Measurements from ENCODE around the gene CCDC83.

The CCDC83 gene

GRCh38 chr11:85947431-85948272 lies 92.5 kb downstream of the CCDC83 start:
- Histone ChIP-seq H3K36me3 (no peaks in the 10 kb centered on the region), H3K9me3 (no peaks in the 10 kb centered on the region), H3K27me3 (no peaks in the 10 kb centered on the region), H3K4me1 (no peaks in the 10 kb centered on the region), H3K4me3 (ENCODE audit: low read depth, low read length) (no peak overlapping the region)
- TF ChIP-seq CTCF (IDR thresholded peaks at IDR 0.05; ENCODE audit: low read depth, low read length): no peak
- no peak for DNase-seq

- no peaks in the 10 kb centered on the region for H3K4me1 ChIP-seq
- no peak for TF ChIP-seq CTCF (IDR thresholded peaks at IDR 0.05; ENCODE audit: low read depth, low read length)
- H3K4me3 ChIP-seq (ENCODE audit: low read depth, low read length): no peak overlapping the region
- no peak for DNase-seq
- H3K36me3 ChIP-seq: no peaks in the 10 kb centered on the region
- no peaks in the 10 kb centered on the region for H3K9me3 ChIP-seq
- H3K27me3 ChIP-seq: no peaks in the 10 kb centered on the region
Measured at GRCh38 chr11:85948884-85949283, 93.7 kb downstream of the CCDC83 start.

- H3K9me3 ChIP-seq: no peaks in the 10 kb centered on the region
- H3K36me3 ChIP-seq: no peaks in the 10 kb centered on the region
- H3K27me3 ChIP-seq: no peaks in the 10 kb centered on the region
- no peak overlapping the region for H3K4me3 ChIP-seq (ENCODE audit: low read depth, low read length)
- no peaks in the 10 kb centered on the region for H3K4me1 ChIP-seq
- no peak for DNase-seq
- TF ChIP-seq CTCF (IDR thresholded peaks at IDR 0.05; ENCODE audit: low read depth, low read length): no peak
Measured at GRCh38 chr11:85949798-85950197, 94.6 kb downstream of the CCDC83 start.

GRCh38 chr11:85950317-85951048 lies 95.3 kb downstream of the CCDC83 start:
- Histone ChIP-seq H3K4me3 (ENCODE audit: low read depth, low read length) (no peak overlapping the region), H3K4me1 (no peaks in the 10 kb centered on the region), H3K36me3 (no peaks in the 10 kb centered on the region), H3K27me3 (no peaks in the 10 kb centered on the region), H3K9me3 (no peaks in the 10 kb centered on the region)
- no peak for TF ChIP-seq CTCF (IDR thresholded peaks at IDR 0.05; ENCODE audit: low read depth, low read length)
- no peak for DNase-seq

GRCh38 chr11:85951049-85951405 lies 95.8 kb downstream of the CCDC83 start:
- Histone ChIP-seq H3K9me3 (no peaks in the 10 kb centered on the region), H3K4me1 (no peaks in the 10 kb centered on the region), H3K4me3 (ENCODE audit: low read depth, low read length) (no peak overlapping the region), H3K27me3 (no peaks in the 10 kb centered on the region), H3K36me3 (no peaks in the 10 kb centered on the region)
- no peak for DNase-seq
- no peak for TF ChIP-seq CTCF (IDR thresholded peaks at IDR 0.05; ENCODE audit: low read depth, low read length)

Data from BE2C (cell line).